Skin epidermis (tissue), 12 donors: ENCODE data around the gene TGFBR3.

Source experiments
- H3K27ac ChIP-seq, 21 experiments: fragments of 200-600 bp; sonication (generic) in 11 of 21; one replicate each; pipeline ENCODE4 v1.5.0; 2020; ENCODE audit warnings: mild to moderate bottlenecking in 3 of 21, inconsistent platforms in 2 of 21, moderate library complexity in 2 of 21
- H3K4me3 ChIP-seq, 7 experiments: fragments of 200-600 bp; sonication (generic) in 2 of 7; one replicate each; pipeline ENCODE4 v1.5.0; 2020; ENCODE audit warnings: inconsistent platforms in 2 of 7, mild to moderate bottlenecking in 2 of 7, moderate library complexity in 1 of 7

Gene TGFBR3

GRCh38 chr1:91885213-91885715 lies 687 bp downstream of the TGFBR3 start:
- Histone ChIP-seq H3K27ac (peak overlapping the region; percentile 73 to 95 (median 87)), H3K4me3 (peak overlapping the region; percentile 77 to 97 (median 86))

DNA sequence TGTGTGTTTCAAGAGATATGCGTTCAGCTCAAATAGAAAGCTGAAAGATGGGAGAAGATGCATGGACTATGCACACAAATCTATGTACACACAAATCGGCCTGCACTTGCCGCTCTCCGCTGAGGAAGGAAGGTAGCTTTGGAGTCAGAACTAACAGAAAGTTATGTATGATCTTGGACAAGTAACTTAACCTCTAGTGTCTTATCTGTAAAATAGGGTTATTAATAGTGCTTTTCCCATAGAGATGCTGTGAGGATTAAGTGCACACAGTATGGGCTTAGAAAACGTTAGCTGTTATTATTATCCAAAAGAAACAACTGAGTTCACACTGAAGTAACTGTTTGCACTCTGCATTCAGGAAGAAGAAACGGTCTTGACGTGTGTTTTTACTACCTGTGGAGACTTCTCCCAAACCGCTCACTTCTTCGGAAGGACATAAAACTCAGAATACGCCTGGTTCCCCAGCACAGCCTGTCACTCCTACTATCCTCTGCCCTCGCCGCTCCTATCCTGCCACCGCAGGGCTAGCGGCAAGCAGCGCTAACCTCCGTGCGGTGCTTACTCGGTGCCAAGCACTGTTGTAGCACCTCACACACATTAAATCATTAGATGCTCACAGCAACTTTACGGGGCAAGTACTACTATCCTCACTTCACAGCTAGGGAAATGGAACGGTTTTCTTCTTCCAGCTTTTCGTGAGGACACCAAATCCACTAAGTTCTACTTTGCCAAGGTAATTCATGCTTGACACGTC lies 1.3 kb downstream of the TGFBR3 start:
- Histone ChIP-seq H3K4me3 (peak overlapping the region; percentile 77 to 97 (median 86)), H3K27ac (peak overlapping the region in 19 of 21 experiments; percentile 75 to 95 (median 89))

- H3K4me3 ChIP-seq = peak overlapping the region in 2 of 7 experiments; percentile 82 to 94
- peak overlapping the region in 6 of 21 experiments; percentile 15 to 93 (median 86) for H3K27ac ChIP-seq
Observed at GRCh38 chr1:91883470-91883869, 2.5 kb downstream of the TGFBR3 start.

GRCh38 chr1:91881280-91881679 lies 4.7 kb downstream of the TGFBR3 start:
- H3K4me3 ChIP-seq = no peak overlapping the region
- H3K27ac ChIP-seq = peak overlapping the region in 1 of 21 experiments; percentile 5

DNA sequence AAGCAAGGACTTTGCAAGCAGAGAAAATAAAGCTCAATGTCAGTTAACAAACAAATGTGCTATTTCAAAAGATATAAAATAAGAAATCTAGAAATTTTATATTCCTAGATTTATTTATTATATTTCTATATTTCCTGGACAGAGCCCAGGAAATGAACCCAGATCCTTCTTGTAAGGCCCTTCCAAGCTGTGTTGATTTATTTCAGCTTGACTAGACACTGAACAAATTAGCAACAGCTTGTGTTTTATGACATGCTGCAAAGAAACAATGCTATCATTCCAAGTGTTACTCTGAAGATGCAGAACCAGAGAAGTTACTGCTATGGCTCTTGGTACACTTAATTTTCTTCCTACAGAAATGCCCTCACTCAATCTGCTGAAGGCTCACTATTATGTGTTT lies 6.2 kb downstream of the TGFBR3 start:
- Histone ChIP-seq H3K4me3 (no peak overlapping the region), H3K27ac (no peak overlapping the region)

- peak overlapping the region in 1 of 21 experiments; percentile 17 for H3K27ac ChIP-seq
- no peak overlapping the region for H3K4me3 ChIP-seq
Observed at GRCh38 chr1:91877574-91878208, 8.3 kb downstream of the TGFBR3 start.

GRCh38 chr1:91876781-91877573 lies 9.0 kb downstream of the TGFBR3 start:
- peak overlapping the region in 4 of 21 experiments; percentile 17 to 42 (median 24) for H3K27ac ChIP-seq

DNA sequence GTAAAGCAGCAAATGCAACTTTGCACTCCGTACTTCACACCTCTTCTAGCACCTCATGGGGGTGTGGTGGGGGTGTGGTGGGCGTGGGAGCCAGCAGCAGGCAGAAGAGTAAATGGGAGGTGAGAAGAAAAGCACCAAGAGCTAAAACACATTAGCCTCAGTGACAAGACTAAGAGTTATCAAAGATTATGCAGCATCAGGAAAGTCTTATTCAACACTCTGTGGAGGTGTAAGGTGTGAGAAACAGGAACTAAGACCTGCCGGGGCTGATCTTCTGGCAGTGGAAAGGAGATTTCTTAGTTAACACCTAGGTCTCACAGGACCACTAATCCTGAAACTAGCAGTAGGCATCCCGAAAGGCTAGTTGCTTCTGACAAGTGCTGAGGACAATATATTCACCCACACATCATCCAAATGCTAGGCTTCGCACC lies 9.9 kb downstream of the TGFBR3 start:
- Histone ChIP-seq H3K4me3 (no peak overlapping the region), H3K27ac (peak overlapping the region in 2 of 21 experiments; percentile 19 to 29)

More at GRCh38 chr1:91876781-91877573, 9.0 kb downstream of the TGFBR3 start:
- H3K4me3 ChIP-seq = no peak overlapping the region

GRCh38 chr1:91874167-91874566 lies 11.8 kb downstream of the TGFBR3 start:
- Histone ChIP-seq H3K27ac (no peak overlapping the region), H3K4me3 (no peak overlapping the region)

- peak overlapping the region in 4 of 21 experiments; percentile 2 to 62 (median 16) for H3K27ac ChIP-seq
- no peak overlapping the region for H3K4me3 ChIP-seq
Observed at GRCh38 chr1:91872559-91873081, 13.3 kb downstream of the TGFBR3 start.

DNA sequence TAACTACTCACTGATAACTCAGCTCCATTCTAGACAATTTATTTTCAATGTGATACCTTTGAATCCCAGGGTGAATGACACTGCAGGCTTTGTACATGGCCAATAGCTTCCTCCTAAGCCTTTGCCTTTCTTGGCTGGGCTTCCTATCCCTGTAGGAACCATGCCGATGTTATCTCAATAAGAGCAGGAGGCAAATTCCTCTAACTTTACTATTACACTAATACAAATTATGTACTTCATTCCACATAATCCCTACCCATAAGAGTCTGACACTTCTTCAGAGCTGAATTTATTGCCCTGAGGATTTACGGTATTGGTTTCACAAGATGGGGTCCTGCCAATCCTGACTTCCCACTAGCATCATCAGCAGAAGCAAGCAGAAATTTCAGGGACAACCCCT lies 14.0 kb downstream of the TGFBR3 start:
- Histone ChIP-seq H3K27ac (peak overlapping the region in 4 of 21 experiments; percentile 8 to 62 (median 18)), H3K4me3 (no peak overlapping the region)

- Histone ChIP-seq H3K27ac (no peak overlapping the region), H3K4me3 (no peak overlapping the region)
Observed at GRCh38 chr1:91870322-91870721, 15.6 kb downstream of the TGFBR3 start.

- no peak overlapping the region for H3K4me3 ChIP-seq
- H3K27ac ChIP-seq = peak overlapping the region in 1 of 21 experiments; percentile 11
Observed at GRCh38 chr1:91866425-91866824, 19.5 kb downstream of the TGFBR3 start.

DNA sequence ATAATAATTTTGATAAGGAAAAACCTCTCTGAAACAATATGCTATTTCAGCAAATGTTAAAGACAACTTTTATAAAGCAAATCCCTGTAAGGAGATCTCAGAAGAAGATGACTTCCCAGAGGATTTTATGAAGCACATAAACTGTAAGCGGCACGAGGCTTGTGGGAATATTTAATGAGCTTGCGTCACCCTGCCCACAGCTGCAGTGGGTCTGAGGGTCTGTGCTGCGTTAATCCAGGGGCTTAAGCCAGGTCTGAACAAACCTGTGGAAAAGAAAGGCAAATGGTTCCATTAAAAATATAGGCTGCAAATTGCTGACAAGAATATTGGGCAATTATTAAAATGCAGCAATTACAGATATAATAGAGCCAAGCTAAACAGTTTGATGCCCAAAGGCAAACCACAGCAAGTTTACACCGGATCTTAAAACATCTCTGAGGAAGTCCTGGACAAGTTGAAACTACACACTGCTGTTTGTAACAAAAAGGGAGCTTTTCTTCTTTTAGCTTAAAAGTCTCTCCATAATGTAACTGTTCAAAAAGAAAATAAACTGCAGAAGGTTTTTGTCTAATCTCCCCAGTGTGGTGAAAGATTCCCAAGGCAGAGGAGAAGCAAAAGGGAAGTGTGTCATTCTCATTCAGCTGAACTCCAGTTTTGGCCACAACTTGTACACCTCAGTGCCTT lies 21.8 kb downstream of the TGFBR3 start:
- Histone ChIP-seq H3K4me3 (no peak overlapping the region), H3K27ac (peak overlapping the region in 13 of 21 experiments; percentile 4 to 70 (median 55))

- Histone ChIP-seq H3K27ac (peak overlapping the region in 3 of 21 experiments; percentile 1 to 29 (median 21)), H3K4me3 (no peak overlapping the region)
Observed at GRCh38 chr1:91863498-91863897, 22.5 kb downstream of the TGFBR3 start.

DNA sequence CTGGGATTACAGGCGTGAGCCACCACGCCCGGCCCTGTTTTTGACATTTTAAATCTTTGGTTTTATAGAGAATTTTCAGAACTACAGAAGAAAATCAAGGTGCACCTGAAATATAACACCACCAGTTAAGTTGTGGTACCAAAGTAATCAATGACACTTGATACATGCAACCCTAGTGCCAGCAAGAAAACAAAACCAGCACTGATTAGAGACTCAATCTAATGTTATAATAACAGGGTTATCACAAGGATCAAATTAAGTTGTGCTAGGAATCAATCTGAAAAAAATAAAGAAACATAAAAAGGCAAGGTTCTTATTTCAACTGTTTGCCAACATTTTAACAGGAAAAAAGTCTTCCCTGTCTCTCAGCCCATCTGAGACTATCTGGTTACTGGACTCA lies 23.8 kb downstream of the TGFBR3 start:
- no peak overlapping the region for H3K4me3 ChIP-seq
- no peak overlapping the region for H3K27ac ChIP-seq

DNA sequence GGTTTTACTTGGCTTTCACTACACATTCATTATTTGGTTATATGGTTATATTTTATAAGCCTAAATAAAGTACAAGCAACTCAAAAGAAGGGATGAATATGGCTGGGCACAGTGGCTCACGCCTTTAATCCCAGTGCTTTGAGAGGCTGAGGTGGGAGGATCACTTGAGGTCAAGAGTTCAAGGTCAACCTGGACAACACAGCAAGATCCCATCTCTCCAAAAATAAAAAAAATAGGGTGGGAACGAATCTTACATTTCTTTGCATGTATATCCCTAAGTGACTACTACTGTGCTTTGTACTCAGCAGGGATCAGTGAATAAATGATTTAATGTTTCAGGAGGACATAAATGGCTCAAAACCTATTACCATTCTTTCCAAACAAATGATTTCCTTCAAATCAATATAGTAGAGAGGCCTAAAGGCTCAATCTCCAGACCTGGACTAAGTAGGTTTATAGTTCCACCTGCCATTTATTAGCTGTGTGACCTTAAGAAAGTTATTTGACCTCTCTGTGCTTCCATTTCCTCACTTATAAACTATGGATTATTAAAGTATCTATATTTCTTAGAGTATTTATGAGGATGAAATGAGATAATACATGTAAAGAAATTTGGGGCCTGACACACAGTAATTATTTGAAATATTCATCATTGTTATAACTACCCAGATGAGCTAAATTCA lies 28.3 kb downstream of the TGFBR3 start:
- H3K27ac ChIP-seq = no peak overlapping the region
- no peak overlapping the region for H3K4me3 ChIP-seq

GRCh38 chr1:91856996-91857395 lies 29.0 kb downstream of the TGFBR3 start:
- H3K27ac ChIP-seq = peak overlapping the region in 1 of 21 experiments; percentile 13
- no peak overlapping the region for H3K4me3 ChIP-seq
